Endothelial cell of umbilical vein (primary cell): ENCODE measurements around the gene INHA. TPM values are rescaled to one million over a fixed set of nuclear protein-coding genes. Genes with fewer than 3 reads are reported as not detected.

Source experiments
- BruUV-seq: library from RNA; stranded (reverse); fragments of 400-500 nt; replicated peaks from 2 replicates; lab custom pipeline; 2021; lab: Mats Ljungman, UMichigan
- CTCF ChIA-PET: fragments of 300-600, 350-600 bp; sonication (Branson Sonifier 250); formaldehyde crosslinking; loops from one replicate; lab custom pipeline; 2021; ENCODE audit warnings: antibody characterized with exemption, inconsistent platforms; lab: Charles Lee
- POLR2A ChIA-PET: fragments of 300-600, 350-600 bp; sonication (Branson Sonifier 250); formaldehyde crosslinking; loops from one replicate; lab custom pipeline; 2021; ENCODE audit warnings: antibody characterized with exemption, inconsistent platforms; lab: Charles Lee
- DNase-seq: peaks from one replicate; pipeline ENCODE4 v3.0.0-alpha.2; 2011; ENCODE audit warnings: low read depth, low spot score
- FAIRE-seq: peaks from 2 replicates; lab custom pipeline; 2011; peaks lifted over from hg19 to GRCh38; lab: Jason Lieb, UNC
- H2AFZ ChIP-seq: 2 replicates; pipeline ENCODE4 v1.6.0; 2012; ENCODE audit warnings: low read depth, low read length, control low read depth, inconsistent platforms
- H3K27ac ChIP-seq: 2 replicates; pipeline ENCODE4 v1.5.1; 2011; ENCODE audit warnings: low read depth, mild to moderate bottlenecking, control low read depth, low read length, moderate library complexity; ENCODE audit not compliant: insufficient read depth
- H3K27me3 ChIP-seq, 2 experiments: 2 replicates each; pipeline versions ENCODE4 v1.6.0 to v1.6.1; 2011; ENCODE audit warnings: low read length in 2 of 2, mixed read lengths in 1 of 2; ENCODE audit not compliant: control insufficient read depth in 2 of 2, insufficient read depth in 2 of 2
- H3K36me3 ChIP-seq, 2 experiments: 2 replicates in 1 of 2; 3 replicates in 1 of 2; pipeline ENCODE4 v1.5.1; 2011; ENCODE audit warnings: low read length in 2 of 2, mild to moderate bottlenecking in 1 of 2, moderate library complexity in 1 of 2; ENCODE audit not compliant: control insufficient read depth in 2 of 2, insufficient read depth in 2 of 2; ENCODE audit errors: extremely low read depth in 1 of 2
- H3K4me1 ChIP-seq: 3 replicates; pipeline ENCODE4 v1.5.1; 2011; ENCODE audit warnings: mild to moderate bottlenecking, low read length; ENCODE audit not compliant: control insufficient read depth, insufficient read depth; ENCODE audit errors: extremely low read depth
- H3K4me2 ChIP-seq: 2 replicates; pipeline ENCODE4 v1.6.1; 2011; ENCODE audit warnings: low read length, control low read depth, mixed read lengths; ENCODE audit not compliant: insufficient read depth
- H3K4me3 ChIP-seq, 3 experiments: fragments of 200-600 bp in 1 of 3; sonication (generic), shearing (Covaris generic) in 1 of 3; replicated peaks in 1 of 3; 2 replicates each; pipeline ENCODE4 v1.5.1; 2011 to 2016; ENCODE audit warnings: control low read depth in 3 of 3, low read length in 3 of 3, mild to moderate bottlenecking in 2 of 3, inconsistent platforms in 1 of 3, low read depth in 1 of 3, moderate library complexity in 1 of 3; ENCODE audit not compliant: insufficient read depth in 1 of 3
- H3K79me2 ChIP-seq: 2 replicates; pipeline ENCODE4 v1.6.0; 2012; ENCODE audit warnings: low read length, inconsistent platforms; ENCODE audit not compliant: control insufficient read depth, insufficient read depth
- H3K9ac ChIP-seq: replicated peaks from 2 replicates; pipeline ENCODE3; 2011; ENCODE audit warnings: low read length, control low read depth; ENCODE audit not compliant: insufficient read depth; ENCODE audit errors: extremely low read depth
- H3K9me1 ChIP-seq: replicated peaks from 3 replicates; pipeline ENCODE4 v1.6.0; 2011; ENCODE audit warnings: mild to moderate bottlenecking, low read length; ENCODE audit not compliant: control insufficient read depth, insufficient read depth; ENCODE audit errors: extremely low read depth
- H3K9me3 ChIP-seq: replicated peaks from 2 replicates; pipeline ENCODE4 v1.5.1; 2012; ENCODE audit warnings: low read length, inconsistent platforms; ENCODE audit not compliant: control insufficient read depth, insufficient read depth
- H4K20me1 ChIP-seq: replicated peaks from 2 replicates; pipeline ENCODE3; 2011; ENCODE audit warnings: mild to moderate bottlenecking, low read length; ENCODE audit not compliant: control insufficient read depth, insufficient read depth; ENCODE audit errors: extremely low read depth
- CTCF ChIP-seq, 2 donors: IDR thresholded peaks; 1 replicate in 1 of 2; 2 replicates in 1 of 2; pipeline ENCODE4 v1.5.1; 2011; ENCODE audit warnings: low read length in 2 of 2, mild to moderate bottlenecking in 2 of 2, moderate library complexity in 2 of 2, control low read depth in 1 of 2, inconsistent platforms in 1 of 2, low read depth in 1 of 2; ENCODE audit not compliant: insufficient read depth in 1 of 2; ENCODE audit errors: extremely low read depth in 1 of 2
- JUN ChIP-seq: IDR thresholded peaks from 2 replicates; pipeline ENCODE4 v1.6.1; 2011; ENCODE audit warnings: borderline replicate concordance, low read depth; ENCODE audit not compliant: insufficient read length, insufficient read depth
- POLR2AphosphoS5 ChIP-seq: IDR thresholded peaks from 2 replicates; pipeline ENCODE4 v1.6.1; 2012; ENCODE audit warnings: low read depth, mild to moderate bottlenecking, control low read depth, low read length, moderate library complexity; ENCODE audit not compliant: insufficient read depth
- dilution Hi-C: fragments of 300-500 bp; cut with MboI; formaldehyde crosslinking; loops from one replicate; pipeline ENCODE4 v1.15.0; 2019; ENCODE audit warnings: low sequenced_read_pairs; ENCODE audit not compliant: extremely low pct_ligation_motif_present
- intact Hi-C: fragments of 100-400 bp; cut with micrococcal nuclease; formaldehyde crosslinking; loops from one replicate; pipeline ENCODE4 v1.10.0; 2022
- polyA plus RNA-seq, 4 experiments: library from polyadenylated mRNA; depleted of rRNA in 3 of 4; stranded (reverse) in 3 of 4; unstranded in 1 of 4; fragments of >200 nt; gene quantifications; 2 replicates each; pipeline versions ENCODE4 v1.2.1 to v1.2.3, GENCODE V29; 2011 to 2012; ENCODE audit warnings: missing spikeins in 1 of 4
- total RNA-seq: library from RNA; stranded (reverse); gene quantifications from 2 replicates; pipeline ENCODE4 v1.2.3, GENCODE V29; 2021

Gene INHA
- total and polyA plus RNA-seq, 2 donors (not counting 3 experiments of a cell fraction or from before 2014, with no cell fraction given), result 0.06 TPM; not detected in 1

GRCh38 chr2:219541611-219542180 is 30.4 kb upstream of the INHA start:
- H3K4me1 ChIP-seq, result peaks cover 7% of the 10 kb centered on the region
- peaks cover 23 to 26% of the 10 kb centered on the region in 2 experiments for H3K27me3 ChIP-seq
- no peak overlapping the region for H2AFZ ChIP-seq
- dilution Hi-C loops (no loop called here), intact Hi-C loops (loop anchor here (1.0 kb wide), 2 partner anchors 101 to 148 kb away; no protein-coding TSS in a partner anchor)
- H4K20me1 ChIP-seq, result no peaks in the 10 kb centered on the region
- H3K9ac ChIP-seq, result no peak overlapping the region
- POLR2A ChIA-PET, result no interaction called here
- CTCF ChIA-PET, result interaction anchor here (0.6 to 4.9 kb wide), 26 partner anchors 8 to 148 kb away, joined by 3 to 47 read pairs (median 4); partner anchors contain the start of gene STK11IP
- no TSS peak for BruUV-seq
- peak; percentile 62 for FAIRE-seq
- H3K4me3 ChIP-seq, result no peak overlapping the region
- no peaks in the 10 kb centered on the region for H3K79me2 ChIP-seq
- H3K27ac ChIP-seq, result no peak overlapping the region
- TF ChIP-seq POLR2AphosphoS5 (no peak), CTCF (IDR thresholded peaks at IDR 0.05; ENCODE audit: extremely low read depth in 1 of 2, insufficient read depth in 1 of 2, low read depth in 1 of 2, low read length in 2 of 2) (peak; percentile 83 to 98)
- no peak overlapping the region for H3K4me2 ChIP-seq
- no peaks in the 10 kb centered on the region for H3K9me1 ChIP-seq
- DNase-seq, result peak; percentile 79
- H3K9me3 ChIP-seq, result no peaks in the 10 kb centered on the region
- H3K36me3 ChIP-seq, result no peaks in the 10 kb centered on the region

GRCh38 chr2:219542931-219543595 is 29.0 kb upstream of the INHA start:
- H3K4me3 ChIP-seq, result peak overlapping the region; percentile 29 to 37 (median 29)
- H3K4me1 ChIP-seq, result peaks cover 7% of the 10 kb centered on the region
- H3K79me2 ChIP-seq, result no peaks in the 10 kb centered on the region
- peak overlapping the region; percentile 49 for H3K4me2 ChIP-seq
- ChIA-PET CTCF (interaction anchor here (1.0 to 4.5 kb wide), 14 partner anchors 9 to 147 kb away, joined by 3 to 25 read pairs (median 5); partner anchors contain the start of genes GMPPA, INHA and OBSL1), POLR2A (no interaction called here)
- dilution Hi-C loops (no loop called here), intact Hi-C loops (loop anchor here (1.0 kb wide), 3 partner anchors 45 to 156 kb away; partner anchors contain the start of genes DNPEP, GMPPA and STK11IP)
- no peaks in the 10 kb centered on the region for H3K9me1 ChIP-seq
- H3K9ac ChIP-seq, result no peak overlapping the region
- peaks cover 23% of the 10 kb centered on the region in 2 experiments for H3K27me3 ChIP-seq
- DNase-seq (peak; percentile 14), FAIRE-seq (no peak)
- no TSS peak for BruUV-seq
- no peak overlapping the region for H3K27ac ChIP-seq
- H4K20me1 ChIP-seq, result no peaks in the 10 kb centered on the region
- peak; percentile 32 for TF ChIP-seq POLR2AphosphoS5
- TF ChIP-seq JUN, result no peak
- H3K9me3 ChIP-seq, result no peaks in the 10 kb centered on the region
- peak overlapping the region; percentile 41 for H2AFZ ChIP-seq
- H3K36me3 ChIP-seq, result no peaks in the 10 kb centered on the region
